CD14-positive monocyte (primary cell): Measurements from ENCODE around the gene DNAAF3. TPM values are rescaled to one million over a fixed set of nuclear protein-coding genes. Genes with fewer than 3 reads are reported as not detected.

ENCODE experiments used
- DNase-seq, 3 donors: peaks; one replicate each; pipeline ENCODE4 v3.0.0-alpha.2; 2011 to 2022
- H2AFZ ChIP-seq: 2 replicates; pipeline ENCODE4 v1.6.0; 2012; ENCODE audit warnings: mild to moderate bottlenecking, low read depth, low read length, inconsistent platforms; ENCODE audit not compliant: insufficient read depth, poor library complexity, severe bottlenecking
- H3K27ac ChIP-seq, 2 donors: 1 replicate in 1 of 2; 2 replicates in 1 of 2; pipeline ENCODE4 v1.5.1; 2012 to 2013; ENCODE audit warnings: low read length in 2 of 2, control low read depth in 1 of 2, inconsistent platforms in 1 of 2, low read depth in 1 of 2, mild to moderate bottlenecking in 1 of 2
- H3K27me3 ChIP-seq, 2 donors: one replicate each; pipeline versions ENCODE4 v1.6.0 to v1.6.1; 2011 to 2013; ENCODE audit warnings: low read length in 2 of 2; ENCODE audit not compliant: control insufficient read depth in 2 of 2, insufficient read depth in 2 of 2
- H3K36me3 ChIP-seq, 2 donors: replicated peaks in 1 of 2; 1 replicate in 1 of 2; 2 replicates in 1 of 2; pipeline versions ENCODE4 v1.5.1 to v1.6.1; 2012 to 2013; ENCODE audit warnings: low read length in 2 of 2, control low read depth in 1 of 2, inconsistent platforms in 1 of 2, mild to moderate bottlenecking in 1 of 2; ENCODE audit not compliant: insufficient read depth in 2 of 2, control insufficient read depth in 1 of 2
- H3K4me1 ChIP-seq, 2 donors: 1 replicate in 1 of 2; 2 replicates in 1 of 2; pipeline versions ENCODE4 v1.5.1 to v1.6.1; 2012 to 2013; ENCODE audit warnings: low read length in 2 of 2, control low read depth in 1 of 2, inconsistent platforms in 1 of 2, mild to moderate bottlenecking in 1 of 2, moderate library complexity in 1 of 2; ENCODE audit not compliant: insufficient read depth in 2 of 2, control insufficient read depth in 1 of 2
- H3K4me2 ChIP-seq: replicated peaks from 2 replicates; pipeline ENCODE3; 2012; ENCODE audit warnings: low read length, moderate library complexity, mild to moderate bottlenecking; ENCODE audit not compliant: poor library complexity, severe bottlenecking; ENCODE audit errors: extremely low read depth
- H3K4me3 ChIP-seq, 3 experiments: fragments of 200-600 bp in 1 of 3; sonication (generic) in 1 of 3; replicated peaks in 1 of 3; 1 replicate in 2 of 3; 2 replicates in 1 of 3; pipeline ENCODE4 v1.5.1; 2011 to 2013; ENCODE audit warnings: low read length in 3 of 3, mild to moderate bottlenecking in 3 of 3, control low read depth in 2 of 3, low read depth in 2 of 3, inconsistent platforms in 1 of 3, moderate library complexity in 1 of 3
- H3K79me2 ChIP-seq: 2 replicates; pipeline ENCODE4 v1.6.0; 2012; ENCODE audit warnings: mild to moderate bottlenecking, control low read depth, inconsistent platforms, low read length, moderate library complexity; ENCODE audit not compliant: insufficient read depth
- H3K9ac ChIP-seq: 2 replicates; pipeline ENCODE4 v1.6.0; 2017; ENCODE audit warnings: low read length, mild to moderate bottlenecking; ENCODE audit not compliant: insufficient read depth, poor library complexity, severe bottlenecking
- H3K9me3 ChIP-seq, 2 donors: replicated peaks in 1 of 2; 1 replicate in 1 of 2; 2 replicates in 1 of 2; pipeline versions ENCODE4 v1.5.1 to v1.6.1; 2012 to 2013; ENCODE audit warnings: low read length in 2 of 2, control low read depth in 1 of 2; ENCODE audit not compliant: control insufficient read depth in 1 of 2, insufficient read depth in 1 of 2
- H4K20me1 ChIP-seq: 2 replicates; pipeline ENCODE4 v1.6.0; 2012; ENCODE audit warnings: mild to moderate bottlenecking, low read length, control low read depth, moderate library complexity; ENCODE audit not compliant: insufficient read depth
- H3K27ac Mint-ChIP-seq, 7 donors: one replicate each; pipeline ENCODE4 v1.8.0; 2020; ENCODE audit warnings: mild to moderate bottlenecking in 7 of 7, mixed read lengths in 7 of 7, moderate library complexity in 6 of 7, inconsistent platforms in 2 of 7
- H3K27me3 Mint-ChIP-seq, 3 donors: one replicate each; pipeline ENCODE4 v1.8.0; 2021 to 2022; ENCODE audit warnings: low read depth in 3 of 3, mild to moderate bottlenecking in 3 of 3, mixed read lengths in 3 of 3, moderate library complexity in 3 of 3, inconsistent platforms in 1 of 3
- H3K36me3 Mint-ChIP-seq, 2 donors: one replicate each; pipeline ENCODE4 v1.8.0; 2020; ENCODE audit warnings: mixed read lengths in 2 of 2, inconsistent platforms in 1 of 2, mild to moderate bottlenecking in 1 of 2
- H3K4me1 Mint-ChIP-seq: one replicate; pipeline ENCODE4 v1.8.0; 2020; ENCODE audit warnings: mild to moderate bottlenecking, mixed read lengths
- H3K4me3 Mint-ChIP-seq, 2 donors: one replicate each; pipeline ENCODE4 v1.8.0; 2020; ENCODE audit warnings: mild to moderate bottlenecking in 2 of 2, mixed read lengths in 2 of 2, moderate library complexity in 1 of 2
- H3K9me3 Mint-ChIP-seq, 7 donors: one replicate each; pipeline ENCODE4 v1.8.0; 2020 to 2022; ENCODE audit warnings: mixed read lengths in 7 of 7, mild to moderate bottlenecking in 6 of 7, moderate library complexity in 6 of 7, inconsistent platforms in 2 of 7
- WGBS: methylation state at CpG from one replicate; pipeline ENCODE4 v1.1.5; 2013; ENCODE audit warnings: missing lambda C conversion rate; ENCODE audit not compliant: insufficient coverage; 5-methylcytosine and 5-hydroxymethylcytosine counted together
- intact Hi-C, 2 donors: fragments of 100-400 bp; cut with micrococcal nuclease; formaldehyde crosslinking; loops; one replicate each; pipeline versions ENCODE4 v1.15.0 to v1.15.1; 2023
- polyA plus RNA-seq, 3 donors: library from polyadenylated mRNA; depleted of rRNA in 1 of 3; unstranded in 2 of 3; stranded (reverse) in 1 of 3; fragments of 300-500 nt in 2 of 3; fragments of >200 nt in 1 of 3; fragmentation: Illumina TruSeq in 2 of 3; gene quantifications; 1 replicate in 2 of 3; 2 replicates in 1 of 3; pipeline ENCODE4 v1.2.3, GENCODE V29; 2012 to 2021
- TF ChIP-seq, protein P1 (sequence below): fragments of 200-600 bp; IDR thresholded peaks from one replicate; pipeline ENCODE4 v1.8.0; 2022; ENCODE audit warnings: antibody characterized with exemption, mild to moderate bottlenecking

The DNAAF3 gene
- polyA plus RNA-seq, 3 donors: 0.19 TPM; not detected in 2

DNA sequence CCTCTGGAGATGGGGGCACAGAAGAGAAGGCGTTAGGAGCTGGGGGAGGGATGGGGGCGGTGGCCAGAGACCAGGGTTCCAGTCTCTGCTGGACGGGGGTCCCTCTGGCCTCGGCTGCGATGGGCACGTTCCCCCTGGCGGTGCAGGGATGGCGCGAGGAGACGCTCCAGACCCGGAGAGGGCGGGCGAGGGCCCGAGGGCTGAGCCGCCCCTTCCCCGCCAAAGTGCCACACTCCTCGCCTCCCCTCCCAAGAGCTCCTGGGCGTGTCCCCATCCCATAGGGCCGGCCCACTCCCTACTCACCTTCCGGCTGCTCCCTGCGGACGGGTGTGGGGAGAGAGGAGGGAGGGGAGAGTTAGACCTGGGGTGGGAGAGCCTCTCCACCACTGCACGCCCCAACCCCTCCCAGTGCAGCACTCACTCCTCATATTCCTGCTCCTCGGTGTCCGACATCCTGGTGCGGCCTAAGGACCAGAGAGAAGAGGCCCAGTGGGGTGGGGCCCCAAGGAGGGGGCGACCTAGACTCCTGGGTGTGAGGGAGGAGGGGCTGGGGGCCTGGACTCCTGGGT lies 19.6 kb downstream of the DNAAF3 start:
- Histone ChIP-seq H4K20me1 (no peaks in the 10 kb centered on the region), H3K4me3 (peak overlapping the region in 1 of 3 experiments; percentile 62), H3K4me1 (peaks cover 25 to 30% of the 10 kb centered on the region in 2 donors), H3K27ac (no peak overlapping the region), H3K9ac (no peak overlapping the region), H3K36me3 (no peaks in the 10 kb centered on the region), H3K4me2 (peak overlapping the region; percentile 63), H2AFZ (peak overlapping the region; percentile 53), H3K27me3 (peaks cover 10 to 52% of the 10 kb centered on the region in 2 donors), H3K79me2 (no peaks in the 10 kb centered on the region), H3K9me3 (peaks cover 5 to 6% of the 10 kb centered on the region in 2 donors)
- H3K9me3 Mint-ChIP-seq: peaks cover 5 to 20% (median 13%) of the 10 kb centered on the region in 7 donors
- intact Hi-C loops: loop anchor here in 1 of 2 donors (10.0 kb wide), 2 partner anchors 278 to 308 kb away; no protein-coding TSS in a partner anchor
- TF ChIP-seq, protein P1, sequence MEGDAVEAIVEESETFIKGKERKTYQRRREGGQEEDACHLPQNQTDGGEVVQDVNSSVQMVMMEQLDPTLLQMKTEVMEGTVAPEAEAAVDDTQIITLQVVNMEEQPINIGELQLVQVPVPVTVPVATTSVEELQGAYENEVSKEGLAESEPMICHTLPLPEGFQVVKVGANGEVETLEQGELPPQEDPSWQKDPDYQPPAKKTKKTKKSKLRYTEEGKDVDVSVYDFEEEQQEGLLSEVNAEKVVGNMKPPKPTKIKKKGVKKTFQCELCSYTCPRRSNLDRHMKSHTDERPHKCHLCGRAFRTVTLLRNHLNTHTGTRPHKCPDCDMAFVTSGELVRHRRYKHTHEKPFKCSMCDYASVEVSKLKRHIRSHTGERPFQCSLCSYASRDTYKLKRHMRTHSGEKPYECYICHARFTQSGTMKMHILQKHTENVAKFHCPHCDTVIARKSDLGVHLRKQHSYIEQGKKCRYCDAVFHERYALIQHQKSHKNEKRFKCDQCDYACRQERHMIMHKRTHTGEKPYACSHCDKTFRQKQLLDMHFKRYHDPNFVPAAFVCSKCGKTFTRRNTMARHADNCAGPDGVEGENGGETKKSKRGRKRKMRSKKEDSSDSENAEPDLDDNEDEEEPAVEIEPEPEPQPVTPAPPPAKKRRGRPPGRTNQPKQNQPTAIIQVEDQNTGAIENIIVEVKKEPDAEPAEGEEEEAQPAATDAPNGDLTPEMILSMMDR: no peak
- H3K27ac Mint-ChIP-seq: no peak overlapping the region
- H3K4me1 Mint-ChIP-seq: peaks cover 26% of the 10 kb centered on the region
- no peaks in the 10 kb centered on the region for H3K36me3 Mint-ChIP-seq
- no peak for DNase-seq
- H3K4me3 Mint-ChIP-seq: peak overlapping the region in 1 of 2 donors; percentile 71
- WGBS: 8% methylated on average over 13 of the region's 27 CpGs
- H3K27me3 Mint-ChIP-seq: peaks cover 57 to 76% (median 70%) of the 10 kb centered on the region in 3 donors

DNA sequence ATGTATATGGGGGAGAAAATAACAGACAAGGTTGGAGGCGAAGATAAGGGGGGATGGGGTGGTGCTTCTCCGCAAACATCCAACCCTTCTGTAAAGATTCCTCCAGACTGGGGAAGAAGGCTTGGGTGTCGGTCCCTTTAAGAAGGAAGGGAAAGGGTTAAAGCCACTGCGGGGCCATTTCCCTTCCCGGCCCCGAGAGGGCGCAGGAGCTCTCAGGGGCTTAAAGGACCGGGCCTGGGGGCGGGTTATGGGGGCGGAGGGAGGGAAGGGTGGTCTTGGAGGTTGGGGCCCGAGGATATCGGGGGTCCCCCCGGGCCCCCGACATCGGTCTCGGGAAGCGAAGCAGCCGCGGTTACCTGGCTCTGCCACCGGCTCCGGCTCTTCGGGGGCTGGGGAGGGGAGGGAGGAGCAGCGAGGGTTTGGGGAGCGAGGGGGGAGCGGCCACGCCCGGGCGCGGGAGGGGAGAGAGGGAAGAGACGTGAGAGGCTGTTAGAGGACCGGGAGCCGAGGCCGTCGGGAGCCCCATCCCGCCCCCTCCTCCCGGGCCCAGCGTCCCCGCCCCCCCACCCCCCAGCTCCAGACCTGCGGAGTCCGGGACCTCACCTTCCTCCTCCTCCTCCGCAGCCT lies 20.2 kb downstream of the DNAAF3 start:
- H3K27ac Mint-ChIP-seq: no peak overlapping the region
- no peak overlapping the region for H3K27ac ChIP-seq
- WGBS: under 1% methylated on average over 17 of the region's 41 CpGs
- intact Hi-C loops: loop anchor here in 1 of 2 donors (10.0 kb wide), 2 partner anchors 279 to 309 kb away; no protein-coding TSS in a partner anchor
- H4K20me1 ChIP-seq: no peaks in the 10 kb centered on the region
- peaks cover 3 to 14% (median 9%) of the 10 kb centered on the region in 7 donors for H3K9me3 Mint-ChIP-seq
- peaks cover 63 to 82% (median 76%) of the 10 kb centered on the region in 3 donors for H3K27me3 Mint-ChIP-seq
- TF ChIP-seq, protein P1: peak; percentile 54
- H3K4me1 ChIP-seq: peaks cover 25 to 30% of the 10 kb centered on the region in 2 donors
- H2AFZ ChIP-seq: peak overlapping the region; percentile 53
- H3K9me3 ChIP-seq: peaks cover 0 to under 1% of the 10 kb centered on the region in 2 donors
- H3K79me2 ChIP-seq: no peaks in the 10 kb centered on the region
- H3K36me3 ChIP-seq: no peaks in the 10 kb centered on the region
- peak overlapping the region; percentile 63 for H3K4me2 ChIP-seq
- H3K4me3 Mint-ChIP-seq: peak overlapping the region; percentile 31 to 57
- no peaks in the 10 kb centered on the region for H3K36me3 Mint-ChIP-seq
- peak overlapping the region; percentile 1 to 62 (median 11) for H3K4me3 ChIP-seq
- H3K4me1 Mint-ChIP-seq: peaks cover 26% of the 10 kb centered on the region
- H3K27me3 ChIP-seq: peaks cover 10 to 55% of the 10 kb centered on the region in 2 donors
- no peak overlapping the region for H3K9ac ChIP-seq
- no peak for DNase-seq
